KMS-11 (cell line): Measurements from ENCODE around the gene IQCC.
A peak's percentile ranks its signal among the peaks of the same experiment; 100 is the strongest.

ENCODE experiments used
- H2AFZ ChIP-seq: fragments of 200-600 bp; sonication (generic); 2 replicates; pipeline ENCODE4 v1.6.1; 2016; ENCODE audit warnings: antibody characterized with exemption, mixed run types, low read depth
- H3K27ac ChIP-seq: fragments of 200-600 bp; sonication (generic); 2 replicates; pipeline ENCODE4 v1.6.1; 2016; ENCODE audit warnings: mild to moderate bottlenecking, mixed run types
- H3K27me3 ChIP-seq: fragments of 200-600 bp; sonication (generic); 2 replicates; pipeline ENCODE4 v1.6.1; 2017; ENCODE audit warnings: mild to moderate bottlenecking, low read depth, mixed run types, moderate library complexity; ENCODE audit not compliant: insufficient read depth
- H3K36me3 ChIP-seq: fragments of 200-600 bp; sonication (generic); 2 replicates; pipeline ENCODE4 v1.6.1; 2017; ENCODE audit warnings: mild to moderate bottlenecking, mixed run types; ENCODE audit not compliant: insufficient read depth
- H3K4me1 ChIP-seq: fragments of 200-600 bp; sonication (generic); 2 replicates; pipeline ENCODE4 v1.6.1; 2016; ENCODE audit warnings: mild to moderate bottlenecking, low read depth, mixed run types; ENCODE audit not compliant: poor library complexity, severe bottlenecking
- H3K4me2 ChIP-seq: fragments of 200-600 bp; sonication (generic); 2 replicates; pipeline ENCODE4 v1.7.0; 2016; ENCODE audit warnings: mild to moderate bottlenecking, mixed run types
- H3K4me3 ChIP-seq: fragments of 200-600 bp; sonication (generic); IDR thresholded peaks from 2 replicates; pipeline ENCODE4 v1.6.1; 2017; ENCODE audit warnings: low read depth, low read length, mixed read lengths; ENCODE audit not compliant: insufficient read depth
- H3K79me2 ChIP-seq: fragments of 200-600 bp; sonication (generic); 2 replicates; pipeline ENCODE4 v1.6.1; 2016; ENCODE audit warnings: low read depth, mixed run types; ENCODE audit not compliant: insufficient read depth
- H3K9ac ChIP-seq: fragments of 200-600 bp; sonication (generic); 2 replicates; pipeline ENCODE4 v1.6.1; 2016; ENCODE audit warnings: mild to moderate bottlenecking, mixed run types
- H4K20me1 ChIP-seq: fragments of 200-600 bp; sonication (generic); 2 replicates; pipeline ENCODE4 v1.6.1; 2016; ENCODE audit warnings: mild to moderate bottlenecking, mixed run types; ENCODE audit not compliant: insufficient read depth
- CTCF ChIP-seq: fragments of 200-600 bp; sonication (generic); conservative IDR thresholded peaks from 2 replicates; pipeline ENCODE4 v1.6.1; 2017; ENCODE audit warnings: low read depth, mild to moderate bottlenecking, antibody characterized with exemption, low read length, moderate library complexity, mixed read lengths

The IQCC gene

GRCh38 chr1:32187850-32188249 lies 17.6 kb upstream of the IQCC start:
- no peak overlapping the region for H3K9ac ChIP-seq
- H3K4me2 ChIP-seq = no peak overlapping the region

GRCh38 chr1:32192220-32192948 lies 13.1 kb upstream of the IQCC start:
- no peaks in the 10 kb centered on the region for H3K27me3 ChIP-seq
- H4K20me1 ChIP-seq = no peaks in the 10 kb centered on the region
- H3K4me2 ChIP-seq = no peak overlapping the region
- H3K4me1 ChIP-seq = peaks cover 45% of the 10 kb centered on the region
- no peak overlapping the region for H3K27ac ChIP-seq
- TF ChIP-seq CTCF = no peak
- H3K4me3 ChIP-seq = no peak overlapping the region
- peaks cover under 1% of the 10 kb centered on the region; the same call in 1 of the 2 replicates for H3K79me2 ChIP-seq
- no peak overlapping the region for H3K9ac ChIP-seq
- H3K36me3 ChIP-seq = peaks cover 18% of the 10 kb centered on the region; the same call in 1 of the 2 replicates
- no peak overlapping the region for H2AFZ ChIP-seq

More at GRCh38 chr1:32187850-32188249, 17.6 kb upstream of the IQCC start:
- Histone ChIP-seq H3K4me3 (no peak overlapping the region), H3K27ac (no peak overlapping the region), H3K79me2 (peaks cover 40% of the 10 kb centered on the region), H3K4me1 (peaks cover 34% of the 10 kb centered on the region), H3K36me3 (peaks cover 26% of the 10 kb centered on the region; the same call in 1 of the 2 replicates), H2AFZ (no peak overlapping the region), H3K27me3 (no peaks in the 10 kb centered on the region), H4K20me1 (no peaks in the 10 kb centered on the region; the same call in 1 of the 2 replicates)
- TF ChIP-seq CTCF = no peak

- Histone ChIP-seq H3K27ac (no peak overlapping the region), H3K9ac (no peak overlapping the region), H3K4me2 (peak overlapping the region; percentile 60), H3K27me3 (no peaks in the 10 kb centered on the region), H3K36me3 (peaks cover 15% of the 10 kb centered on the region; the same call in 1 of the 2 replicates), H3K4me1 (peaks cover 71% of the 10 kb centered on the region), H3K79me2 (no peaks in the 10 kb centered on the region), H4K20me1 (no peaks in the 10 kb centered on the region), H2AFZ (no peak overlapping the region), H3K4me3 (no peak overlapping the region)
- TF ChIP-seq CTCF = no peak
Measured at GRCh38 chr1:32194984-32195383, 10.5 kb upstream of the IQCC start.

- TF ChIP-seq CTCF = no peak
- no peaks in the 10 kb centered on the region for H3K79me2 ChIP-seq
- peak overlapping the region; percentile 60 for H3K4me2 ChIP-seq
- peaks cover 15% of the 10 kb centered on the region; the same call in 1 of the 2 replicates for H3K36me3 ChIP-seq
- H4K20me1 ChIP-seq = no peaks in the 10 kb centered on the region
- H3K9ac ChIP-seq = no peak overlapping the region
- H3K27me3 ChIP-seq = no peaks in the 10 kb centered on the region
- H2AFZ ChIP-seq = no peak overlapping the region
- no peak overlapping the region for H3K4me3 ChIP-seq
- no peak overlapping the region for H3K27ac ChIP-seq
- peaks cover 75% of the 10 kb centered on the region for H3K4me1 ChIP-seq
Measured at GRCh38 chr1:32195531-32195930, 9.9 kb upstream of the IQCC start.
